ENCODE data around the gene ZNF808.
"Not testable (repeated sequence)": the region's sequence is repeated elsewhere in the genome, so short reads cannot be mapped to it uniquely, and the experiment has no call there.

The ZNF808 gene

DNA sequence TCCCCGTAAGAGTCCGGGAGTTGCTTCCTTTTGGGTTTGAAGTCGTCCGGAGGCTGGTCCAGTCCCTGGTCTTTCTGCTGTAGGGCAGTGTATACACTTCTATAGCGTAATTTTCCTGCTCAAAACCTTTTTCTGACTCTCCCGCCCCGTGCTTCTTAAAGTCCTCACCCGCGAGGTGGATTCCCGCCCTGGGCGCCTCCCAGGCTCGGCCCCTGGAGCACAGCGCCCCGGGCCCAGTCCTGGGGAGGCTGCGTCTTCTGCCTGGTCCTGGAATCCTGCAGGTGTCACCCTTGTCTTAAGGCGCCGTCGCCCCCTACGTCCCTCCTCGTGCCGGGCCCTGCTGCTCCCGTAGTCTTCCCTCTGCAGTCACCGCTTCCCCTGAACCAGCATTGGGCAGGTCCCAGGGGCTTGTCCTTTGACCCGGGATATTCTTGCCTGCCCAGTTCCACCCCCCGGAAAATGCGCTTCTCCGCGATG is 34.4 kb upstream of the ZNF808 start:
- TF ChIP-seq, protein P1, sequence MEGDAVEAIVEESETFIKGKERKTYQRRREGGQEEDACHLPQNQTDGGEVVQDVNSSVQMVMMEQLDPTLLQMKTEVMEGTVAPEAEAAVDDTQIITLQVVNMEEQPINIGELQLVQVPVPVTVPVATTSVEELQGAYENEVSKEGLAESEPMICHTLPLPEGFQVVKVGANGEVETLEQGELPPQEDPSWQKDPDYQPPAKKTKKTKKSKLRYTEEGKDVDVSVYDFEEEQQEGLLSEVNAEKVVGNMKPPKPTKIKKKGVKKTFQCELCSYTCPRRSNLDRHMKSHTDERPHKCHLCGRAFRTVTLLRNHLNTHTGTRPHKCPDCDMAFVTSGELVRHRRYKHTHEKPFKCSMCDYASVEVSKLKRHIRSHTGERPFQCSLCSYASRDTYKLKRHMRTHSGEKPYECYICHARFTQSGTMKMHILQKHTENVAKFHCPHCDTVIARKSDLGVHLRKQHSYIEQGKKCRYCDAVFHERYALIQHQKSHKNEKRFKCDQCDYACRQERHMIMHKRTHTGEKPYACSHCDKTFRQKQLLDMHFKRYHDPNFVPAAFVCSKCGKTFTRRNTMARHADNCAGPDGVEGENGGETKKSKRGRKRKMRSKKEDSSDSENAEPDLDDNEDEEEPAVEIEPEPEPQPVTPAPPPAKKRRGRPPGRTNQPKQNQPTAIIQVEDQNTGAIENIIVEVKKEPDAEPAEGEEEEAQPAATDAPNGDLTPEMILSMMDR (conservative IDR thresholded peaks at IDR 0.05; ENCODE audit: low read depth, low read length), result no peak
- H3K4me1 ChIP-seq (ENCODE audit: low read depth, poor library complexity, severe bottlenecking), result no peaks in the 10 kb centered on the region
- no peaks in the 10 kb centered on the region for H3K36me3 ChIP-seq (ENCODE audit: insufficient read depth)
- H3K9ac ChIP-seq, result no peak overlapping the region
- H3K4me3 ChIP-seq (IDR thresholded peaks at IDR 0.05; ENCODE audit: insufficient read depth, low read depth, low read length), result no peak overlapping the region
- no peak overlapping the region for H2AFZ ChIP-seq (ENCODE audit: low read depth)
- no peak overlapping the region for H3K4me2 ChIP-seq
- H3K79me2 ChIP-seq (ENCODE audit: insufficient read depth, low read depth), result no peaks in the 10 kb centered on the region
- H4K20me1 ChIP-seq (ENCODE audit: insufficient read depth), result no peaks in the 10 kb centered on the region
- no peaks in the 10 kb centered on the region; the same call in 1 of the 2 replicates for H3K27me3 ChIP-seq (ENCODE audit: insufficient read depth, low read depth)
- no peak overlapping the region for H3K27ac ChIP-seq

DNA sequence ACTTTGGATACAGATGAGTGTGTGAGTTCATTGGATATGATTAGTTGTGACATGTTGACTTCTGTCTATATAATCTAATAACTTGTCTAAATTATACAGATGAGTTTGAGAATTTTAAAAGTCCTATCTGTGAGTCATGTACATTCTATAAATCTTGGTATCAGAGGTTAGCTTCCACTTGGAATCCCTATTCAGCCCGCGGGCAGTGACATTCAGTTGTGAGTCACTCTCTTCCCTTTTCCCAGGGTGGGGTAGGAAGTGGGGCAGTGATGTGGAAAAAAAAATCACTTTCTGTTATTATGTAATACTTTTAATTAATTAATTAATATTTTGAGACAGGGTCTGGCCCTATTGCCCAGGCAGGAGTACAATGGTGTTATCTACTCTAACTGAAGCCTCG is 33.0 kb upstream of the ZNF808 start:
- TF ChIP-seq, protein P1 (conservative IDR thresholded peaks at IDR 0.05; ENCODE audit: low read depth, low read length), result no peak
- H3K79me2 ChIP-seq (ENCODE audit: insufficient read depth, low read depth), result no peaks in the 10 kb centered on the region
- H4K20me1 ChIP-seq (ENCODE audit: insufficient read depth), result no peaks in the 10 kb centered on the region
- H3K27ac ChIP-seq, result no peak overlapping the region
- H3K4me2 ChIP-seq, result no peak overlapping the region
- H3K27me3 ChIP-seq (ENCODE audit: insufficient read depth, low read depth), result no peaks in the 10 kb centered on the region; the same call in 1 of the 2 replicates
- H3K36me3 ChIP-seq (ENCODE audit: insufficient read depth), result no peaks in the 10 kb centered on the region
- H2AFZ ChIP-seq (ENCODE audit: low read depth), result no peak overlapping the region
- no peak overlapping the region for H3K4me3 ChIP-seq (IDR thresholded peaks at IDR 0.05; ENCODE audit: insufficient read depth, low read depth, low read length)
- no peaks in the 10 kb centered on the region for H3K4me1 ChIP-seq (ENCODE audit: low read depth, poor library complexity, severe bottlenecking)
- H3K9ac ChIP-seq, result no peak overlapping the region

DNA sequence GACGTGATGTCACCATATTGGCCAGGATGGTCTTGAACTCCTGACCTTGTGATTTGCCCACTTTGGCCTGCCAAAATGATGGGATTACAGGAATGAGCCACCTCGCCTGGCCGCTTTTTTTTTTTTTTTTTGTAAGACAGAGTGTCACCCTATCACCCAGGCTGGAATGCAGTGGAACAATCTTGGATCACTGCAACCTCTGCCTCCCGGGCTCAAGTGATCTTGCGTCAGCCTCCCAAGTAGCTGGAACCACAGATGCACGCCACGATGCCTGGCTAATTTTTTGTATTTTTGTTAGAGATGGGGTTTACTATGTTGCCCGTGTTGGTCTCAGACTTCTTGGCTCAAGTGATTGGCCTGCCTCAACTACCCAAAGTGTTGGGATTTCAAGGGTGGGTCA is 28.9 kb upstream of the ZNF808 start:
- no peak overlapping the region for H3K4me2 ChIP-seq
- H3K4me1 ChIP-seq (ENCODE audit: low read depth, poor library complexity, severe bottlenecking), result no peaks in the 10 kb centered on the region
- H3K27ac ChIP-seq, result no peak overlapping the region
- H3K36me3 ChIP-seq (ENCODE audit: insufficient read depth), result no peaks in the 10 kb centered on the region
- no peak overlapping the region for H2AFZ ChIP-seq (ENCODE audit: low read depth)
- H4K20me1 ChIP-seq (ENCODE audit: insufficient read depth), result no peaks in the 10 kb centered on the region
- no peak overlapping the region for H3K4me3 ChIP-seq (IDR thresholded peaks at IDR 0.05; ENCODE audit: insufficient read depth, low read depth, low read length)
- H3K9ac ChIP-seq, result no peak overlapping the region
- TF ChIP-seq, protein P1 (conservative IDR thresholded peaks at IDR 0.05; ENCODE audit: low read depth, low read length), result no peak
- no peaks in the 10 kb centered on the region for H3K79me2 ChIP-seq (ENCODE audit: insufficient read depth, low read depth)
- no peaks in the 10 kb centered on the region; the same call in 1 of the 2 replicates for H3K27me3 ChIP-seq (ENCODE audit: insufficient read depth, low read depth)

DNA sequence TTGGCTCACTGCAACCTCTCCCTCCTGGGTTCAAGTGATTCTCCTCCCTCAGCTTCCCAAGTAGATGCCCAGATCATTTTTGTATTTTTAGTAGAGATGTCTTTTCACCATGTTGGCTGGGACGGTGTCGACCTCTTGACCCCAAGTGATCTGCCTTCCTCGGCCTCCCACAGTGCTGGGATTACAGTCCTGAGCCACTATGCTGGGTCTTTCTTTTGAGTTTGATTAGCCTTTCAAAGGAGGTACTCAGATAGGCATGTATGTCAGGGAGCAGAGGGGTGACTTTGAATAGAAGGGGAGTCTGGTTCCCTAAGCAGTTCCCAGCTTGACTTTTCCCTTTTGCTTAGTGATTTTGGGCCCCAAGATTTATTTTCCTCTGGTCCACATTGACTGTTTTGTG is 27.0 kb upstream of the ZNF808 start:
- not testable (repeated sequence) for H3K27me3 ChIP-seq (ENCODE audit: insufficient read depth, low read depth); H4K20me1 ChIP-seq (ENCODE audit: insufficient read depth); H3K36me3 ChIP-seq (ENCODE audit: insufficient read depth); H3K4me2 ChIP-seq; H2AFZ ChIP-seq (ENCODE audit: low read depth); H3K9ac ChIP-seq; H3K27ac ChIP-seq; H3K79me2 ChIP-seq (ENCODE audit: insufficient read depth, low read depth); H3K4me3 ChIP-seq (IDR thresholded peaks at IDR 0.05; ENCODE audit: insufficient read depth, low read depth, low read length); H3K4me1 ChIP-seq (ENCODE audit: low read depth, poor library complexity, severe bottlenecking)

DNA sequence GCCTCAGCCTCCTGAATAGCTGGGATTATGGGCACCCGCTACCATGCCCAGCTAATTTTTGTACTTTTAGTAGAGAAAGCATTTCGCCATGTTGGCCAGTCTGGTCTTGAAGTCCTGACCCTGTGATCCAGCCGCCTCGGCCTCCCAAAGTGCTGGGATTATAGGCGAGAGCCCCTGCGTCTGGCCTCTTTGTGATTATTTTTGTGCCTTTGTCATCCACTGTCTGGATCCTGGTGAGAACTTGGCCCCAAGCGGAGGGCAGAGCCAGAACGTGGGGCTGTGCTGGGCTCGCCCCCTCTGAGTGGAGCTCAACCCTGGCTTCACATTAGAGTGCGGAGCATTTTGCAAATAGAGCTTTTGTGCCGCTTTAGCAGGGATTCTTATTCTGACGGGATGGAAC is 26.5 kb upstream of the ZNF808 start:
- not testable (repeated sequence) for H3K36me3 ChIP-seq (ENCODE audit: insufficient read depth); H3K9ac ChIP-seq; H3K27ac ChIP-seq; H4K20me1 ChIP-seq (ENCODE audit: insufficient read depth); H2AFZ ChIP-seq (ENCODE audit: low read depth); H3K4me1 ChIP-seq (ENCODE audit: low read depth, poor library complexity, severe bottlenecking); H3K79me2 ChIP-seq (ENCODE audit: insufficient read depth, low read depth); H3K27me3 ChIP-seq (ENCODE audit: insufficient read depth, low read depth); H3K4me2 ChIP-seq; H3K4me3 ChIP-seq (IDR thresholded peaks at IDR 0.05; ENCODE audit: insufficient read depth, low read depth, low read length)
